ENCODE results near the gene CEP57L1. TPM values are rescaled to one million over a fixed set of nuclear protein-coding genes. Genes with fewer than 3 reads are reported as not detected.

CEP57L1 gene
- polyA plus RNA-seq, 1 donor from 2014 or later: 19.7 TPM

DNA sequence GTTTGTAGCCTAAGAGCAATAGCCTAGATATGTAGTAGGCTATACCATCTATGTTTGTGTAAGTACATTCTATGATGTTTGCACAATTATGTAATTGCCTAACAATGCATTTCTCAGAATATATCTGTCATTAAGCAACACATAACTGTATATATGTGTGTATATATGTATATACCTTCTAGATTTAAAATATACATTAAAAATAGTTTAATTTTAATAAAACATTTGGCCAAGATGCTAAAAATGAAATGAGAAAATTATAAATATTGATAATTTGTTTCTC is 21.2 kb upstream of the CEP57L1 start:
- Histone ChIP-seq H3K79me2 (replicated peaks; ENCODE audit: insufficient read depth, low read length) (peaks cover 7% of the 10 kb centered on the region), H4K20me1 (ENCODE audit: insufficient read depth) (no peaks in the 10 kb centered on the region), H3K36me3 (ENCODE audit: insufficient read depth, low read length) (no peaks in the 10 kb centered on the region), H3K27me3 (ENCODE audit: insufficient read depth, low read depth, low read length) (no peaks in the 10 kb centered on the region), H3K27ac (ENCODE audit: low read length) (no peak overlapping the region), H3K9me2 (ENCODE audit: insufficient read depth, low read length) (no peaks in the 10 kb centered on the region), H3K4me2 (ENCODE audit: low read length) (no peak overlapping the region), H2AFZ (ENCODE audit: low read depth, low read length) (no peak overlapping the region), H3F3A (ENCODE audit: insufficient read depth, low read length, poor library complexity, severe bottlenecking) (no peaks in the 10 kb centered on the region), H3K9ac (ENCODE audit: low read length) (no peak overlapping the region), H3K9me3 (ENCODE audit: low read length) (no peaks in the 10 kb centered on the region), H3K4me3 (ENCODE audit: low read length) (no peak overlapping the region)
- TF ChIP-seq RAD21 (conservative IDR thresholded peaks at IDR 0.05): no peak
- no peak for TF ChIP-seq EZH2 (IDR thresholded peaks at IDR 0.05; ENCODE audit: borderline replicate concordance, insufficient read depth, low read length, poor library complexity, severe bottlenecking)
- TF ChIP-seq, protein P1, sequence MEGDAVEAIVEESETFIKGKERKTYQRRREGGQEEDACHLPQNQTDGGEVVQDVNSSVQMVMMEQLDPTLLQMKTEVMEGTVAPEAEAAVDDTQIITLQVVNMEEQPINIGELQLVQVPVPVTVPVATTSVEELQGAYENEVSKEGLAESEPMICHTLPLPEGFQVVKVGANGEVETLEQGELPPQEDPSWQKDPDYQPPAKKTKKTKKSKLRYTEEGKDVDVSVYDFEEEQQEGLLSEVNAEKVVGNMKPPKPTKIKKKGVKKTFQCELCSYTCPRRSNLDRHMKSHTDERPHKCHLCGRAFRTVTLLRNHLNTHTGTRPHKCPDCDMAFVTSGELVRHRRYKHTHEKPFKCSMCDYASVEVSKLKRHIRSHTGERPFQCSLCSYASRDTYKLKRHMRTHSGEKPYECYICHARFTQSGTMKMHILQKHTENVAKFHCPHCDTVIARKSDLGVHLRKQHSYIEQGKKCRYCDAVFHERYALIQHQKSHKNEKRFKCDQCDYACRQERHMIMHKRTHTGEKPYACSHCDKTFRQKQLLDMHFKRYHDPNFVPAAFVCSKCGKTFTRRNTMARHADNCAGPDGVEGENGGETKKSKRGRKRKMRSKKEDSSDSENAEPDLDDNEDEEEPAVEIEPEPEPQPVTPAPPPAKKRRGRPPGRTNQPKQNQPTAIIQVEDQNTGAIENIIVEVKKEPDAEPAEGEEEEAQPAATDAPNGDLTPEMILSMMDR (IDR thresholded peaks at IDR 0.05; ENCODE audit: poor library complexity, severe bottlenecking): no peak
- no peak for TF ChIP-seq TAF1 (IDR thresholded peaks at IDR 0.05; ENCODE audit: low read depth)
- TF ChIP-seq EP300 (conservative IDR thresholded peaks at IDR 0.05; ENCODE audit: poor library complexity, severe bottlenecking): no peak
- no peak for TF ChIP-seq MXI1 (conservative IDR thresholded peaks at IDR 0.05; ENCODE audit: poor library complexity, severe bottlenecking)
- TF ChIP-seq POLR2AphosphoS5 (IDR thresholded peaks at IDR 0.05): no peak
- TF ChIP-seq SMC3 (conservative IDR thresholded peaks at IDR 0.05; ENCODE audit: poor library complexity): no peak
- TF ChIP-seq, protein P2, sequence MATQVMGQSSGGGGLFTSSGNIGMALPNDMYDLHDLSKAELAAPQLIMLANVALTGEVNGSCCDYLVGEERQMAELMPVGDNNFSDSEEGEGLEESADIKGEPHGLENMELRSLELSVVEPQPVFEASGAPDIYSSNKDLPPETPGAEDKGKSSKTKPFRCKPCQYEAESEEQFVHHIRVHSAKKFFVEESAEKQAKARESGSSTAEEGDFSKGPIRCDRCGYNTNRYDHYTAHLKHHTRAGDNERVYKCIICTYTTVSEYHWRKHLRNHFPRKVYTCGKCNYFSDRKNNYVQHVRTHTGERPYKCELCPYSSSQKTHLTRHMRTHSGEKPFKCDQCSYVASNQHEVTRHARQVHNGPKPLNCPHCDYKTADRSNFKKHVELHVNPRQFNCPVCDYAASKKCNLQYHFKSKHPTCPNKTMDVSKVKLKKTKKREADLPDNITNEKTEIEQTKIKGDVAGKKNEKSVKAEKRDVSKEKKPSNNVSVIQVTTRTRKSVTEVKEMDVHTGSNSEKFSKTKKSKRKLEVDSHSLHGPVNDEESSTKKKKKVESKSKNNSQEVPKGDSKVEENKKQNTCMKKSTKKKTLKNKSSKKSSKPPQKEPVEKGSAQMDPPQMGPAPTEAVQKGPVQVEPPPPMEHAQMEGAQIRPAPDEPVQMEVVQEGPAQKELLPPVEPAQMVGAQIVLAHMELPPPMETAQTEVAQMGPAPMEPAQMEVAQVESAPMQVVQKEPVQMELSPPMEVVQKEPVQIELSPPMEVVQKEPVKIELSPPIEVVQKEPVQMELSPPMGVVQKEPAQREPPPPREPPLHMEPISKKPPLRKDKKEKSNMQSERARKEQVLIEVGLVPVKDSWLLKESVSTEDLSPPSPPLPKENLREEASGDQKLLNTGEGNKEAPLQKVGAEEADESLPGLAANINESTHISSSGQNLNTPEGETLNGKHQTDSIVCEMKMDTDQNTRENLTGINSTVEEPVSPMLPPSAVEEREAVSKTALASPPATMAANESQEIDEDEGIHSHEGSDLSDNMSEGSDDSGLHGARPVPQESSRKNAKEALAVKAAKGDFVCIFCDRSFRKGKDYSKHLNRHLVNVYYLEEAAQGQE (IDR thresholded peaks at IDR 0.05; ENCODE audit: borderline replicate concordance): no peak

DNA sequence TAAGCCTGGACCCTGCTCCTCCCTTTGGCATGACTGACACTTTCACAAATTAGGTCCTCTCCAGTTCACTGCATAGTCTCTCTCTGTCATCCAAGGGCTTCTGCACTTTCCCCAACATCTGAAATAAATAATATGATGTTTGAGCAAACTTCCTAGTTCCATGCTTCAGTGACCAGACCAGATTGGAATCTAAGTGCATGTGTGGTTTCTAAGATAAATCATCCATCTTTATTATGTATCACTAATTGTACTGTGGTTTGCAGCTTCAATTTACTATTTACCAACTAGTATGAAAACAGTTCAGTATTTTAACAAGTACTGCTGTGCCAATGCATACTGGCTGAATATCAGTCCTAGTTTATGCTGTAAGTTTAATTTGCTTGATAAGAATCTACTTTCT is 19.4 kb upstream of the CEP57L1 start:
- H3K9me2 ChIP-seq (ENCODE audit: insufficient read depth, low read length): no peaks in the 10 kb centered on the region
- TF ChIP-seq POLR2AphosphoS5 (IDR thresholded peaks at IDR 0.05) (no peak), EZH2 (IDR thresholded peaks at IDR 0.05; ENCODE audit: borderline replicate concordance, insufficient read depth, low read length, poor library complexity, severe bottlenecking) (no peak), EP300 (conservative IDR thresholded peaks at IDR 0.05; ENCODE audit: poor library complexity, severe bottlenecking) (no peak), MXI1 (conservative IDR thresholded peaks at IDR 0.05; ENCODE audit: poor library complexity, severe bottlenecking) (no peak), RAD21 (conservative IDR thresholded peaks at IDR 0.05) (no peak), SMC3 (conservative IDR thresholded peaks at IDR 0.05; ENCODE audit: poor library complexity) (no peak), TAF1 (IDR thresholded peaks at IDR 0.05; ENCODE audit: low read depth) (no peak)
- TF ChIP-seq, protein P1 (IDR thresholded peaks at IDR 0.05; ENCODE audit: poor library complexity, severe bottlenecking): no peak
- TF ChIP-seq, protein P2 (IDR thresholded peaks at IDR 0.05; ENCODE audit: borderline replicate concordance): no peak

More for the DNA sequence above, 19.4 kb upstream of the CEP57L1 start:
- Histone ChIP-seq H3F3A (ENCODE audit: insufficient read depth, low read length, poor library complexity, severe bottlenecking) (no peaks in the 10 kb centered on the region), H3K4me3 (ENCODE audit: low read length) (no peak overlapping the region), H3K9me3 (ENCODE audit: low read length) (no peaks in the 10 kb centered on the region), H3K36me3 (ENCODE audit: insufficient read depth, low read length) (no peaks in the 10 kb centered on the region), H3K27ac (ENCODE audit: low read length) (no peak overlapping the region), H3K9ac (ENCODE audit: low read length) (no peak overlapping the region), H4K20me1 (ENCODE audit: insufficient read depth) (no peaks in the 10 kb centered on the region), H3K27me3 (ENCODE audit: insufficient read depth, low read depth, low read length) (no peaks in the 10 kb centered on the region), H2AFZ (ENCODE audit: low read depth, low read length) (no peak overlapping the region), H3K4me2 (ENCODE audit: low read length) (no peak overlapping the region), H3K79me2 (replicated peaks; ENCODE audit: insufficient read depth, low read length) (peaks cover 4% of the 10 kb centered on the region)
